ENCODE data around the gene BTNL8.

- TF ChIP-seq, protein P1, sequence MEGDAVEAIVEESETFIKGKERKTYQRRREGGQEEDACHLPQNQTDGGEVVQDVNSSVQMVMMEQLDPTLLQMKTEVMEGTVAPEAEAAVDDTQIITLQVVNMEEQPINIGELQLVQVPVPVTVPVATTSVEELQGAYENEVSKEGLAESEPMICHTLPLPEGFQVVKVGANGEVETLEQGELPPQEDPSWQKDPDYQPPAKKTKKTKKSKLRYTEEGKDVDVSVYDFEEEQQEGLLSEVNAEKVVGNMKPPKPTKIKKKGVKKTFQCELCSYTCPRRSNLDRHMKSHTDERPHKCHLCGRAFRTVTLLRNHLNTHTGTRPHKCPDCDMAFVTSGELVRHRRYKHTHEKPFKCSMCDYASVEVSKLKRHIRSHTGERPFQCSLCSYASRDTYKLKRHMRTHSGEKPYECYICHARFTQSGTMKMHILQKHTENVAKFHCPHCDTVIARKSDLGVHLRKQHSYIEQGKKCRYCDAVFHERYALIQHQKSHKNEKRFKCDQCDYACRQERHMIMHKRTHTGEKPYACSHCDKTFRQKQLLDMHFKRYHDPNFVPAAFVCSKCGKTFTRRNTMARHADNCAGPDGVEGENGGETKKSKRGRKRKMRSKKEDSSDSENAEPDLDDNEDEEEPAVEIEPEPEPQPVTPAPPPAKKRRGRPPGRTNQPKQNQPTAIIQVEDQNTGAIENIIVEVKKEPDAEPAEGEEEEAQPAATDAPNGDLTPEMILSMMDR (IDR thresholded peaks at IDR 0.05) = no peak
- no peak for TF ChIP-seq POLR2A (IDR thresholded peaks at IDR 0.05)
These were observed 2.5 kb downstream of the BTNL8 start for GRCh38 chr5:180901319-180902009.
